Liver (tissue), 3 donors: ENCODE data around the gene NT5C2.
"Not testable (repeated sequence)": the region's sequence is repeated elsewhere in the genome, so short reads cannot be mapped to it uniquely, and the experiment has no call there.

Source experiments
- RXRA ChIP-seq, 2 donors: IDR thresholded peaks; 2 replicates each; pipeline ENCODE4 v1.6.1; 2017 to 2018; ENCODE audit warnings: antibody characterized with exemption in 2 of 2, mild to moderate bottlenecking in 1 of 2
- TAF1 ChIP-seq: conservative IDR thresholded peaks from 2 replicates; pipeline ENCODE4 v1.6.1; 2016; ENCODE audit warnings: antibody characterized with exemption, mild to moderate bottlenecking
- TF ChIP-seq, protein P1 (sequence below): fragments of 150-350 bp; IDR thresholded peaks from 2 replicates; pipeline ENCODE4 v1.5.1; 2017; ENCODE audit warnings: improper control_type of control experiment, low read depth, low read length; ENCODE audit not compliant: missing input control
- donor health status: healthy.
- donor health status: healthy.

DNA sequence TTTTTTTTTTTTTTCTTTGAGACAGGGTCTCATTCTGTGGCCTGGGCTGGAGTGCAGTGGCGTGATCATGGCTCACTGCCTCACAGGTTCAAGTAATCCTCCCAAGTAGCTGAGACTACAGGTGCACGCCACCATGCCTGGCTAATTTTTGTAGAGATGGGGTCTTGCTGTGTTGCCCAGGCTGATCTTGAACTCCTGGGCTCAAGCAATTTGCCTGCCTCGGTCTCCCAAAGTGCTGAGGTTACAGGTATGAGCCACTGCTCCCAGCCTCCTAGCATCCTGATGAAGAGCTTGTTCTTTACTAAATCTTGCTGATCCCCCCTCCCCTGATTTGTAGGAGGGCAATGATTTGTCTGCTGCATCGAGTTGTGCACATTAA, 126.0 kb downstream of the NT5C2 start:
- TF ChIP-seq, protein P1, sequence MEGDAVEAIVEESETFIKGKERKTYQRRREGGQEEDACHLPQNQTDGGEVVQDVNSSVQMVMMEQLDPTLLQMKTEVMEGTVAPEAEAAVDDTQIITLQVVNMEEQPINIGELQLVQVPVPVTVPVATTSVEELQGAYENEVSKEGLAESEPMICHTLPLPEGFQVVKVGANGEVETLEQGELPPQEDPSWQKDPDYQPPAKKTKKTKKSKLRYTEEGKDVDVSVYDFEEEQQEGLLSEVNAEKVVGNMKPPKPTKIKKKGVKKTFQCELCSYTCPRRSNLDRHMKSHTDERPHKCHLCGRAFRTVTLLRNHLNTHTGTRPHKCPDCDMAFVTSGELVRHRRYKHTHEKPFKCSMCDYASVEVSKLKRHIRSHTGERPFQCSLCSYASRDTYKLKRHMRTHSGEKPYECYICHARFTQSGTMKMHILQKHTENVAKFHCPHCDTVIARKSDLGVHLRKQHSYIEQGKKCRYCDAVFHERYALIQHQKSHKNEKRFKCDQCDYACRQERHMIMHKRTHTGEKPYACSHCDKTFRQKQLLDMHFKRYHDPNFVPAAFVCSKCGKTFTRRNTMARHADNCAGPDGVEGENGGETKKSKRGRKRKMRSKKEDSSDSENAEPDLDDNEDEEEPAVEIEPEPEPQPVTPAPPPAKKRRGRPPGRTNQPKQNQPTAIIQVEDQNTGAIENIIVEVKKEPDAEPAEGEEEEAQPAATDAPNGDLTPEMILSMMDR, result not testable (repeated sequence)
- TF ChIP-seq TAF1; RXRA (IDR thresholded peaks at IDR 0.05): not testable (repeated sequence)
